ENCODE results near the gene ARF3.

- TF ChIP-seq, protein P1, sequence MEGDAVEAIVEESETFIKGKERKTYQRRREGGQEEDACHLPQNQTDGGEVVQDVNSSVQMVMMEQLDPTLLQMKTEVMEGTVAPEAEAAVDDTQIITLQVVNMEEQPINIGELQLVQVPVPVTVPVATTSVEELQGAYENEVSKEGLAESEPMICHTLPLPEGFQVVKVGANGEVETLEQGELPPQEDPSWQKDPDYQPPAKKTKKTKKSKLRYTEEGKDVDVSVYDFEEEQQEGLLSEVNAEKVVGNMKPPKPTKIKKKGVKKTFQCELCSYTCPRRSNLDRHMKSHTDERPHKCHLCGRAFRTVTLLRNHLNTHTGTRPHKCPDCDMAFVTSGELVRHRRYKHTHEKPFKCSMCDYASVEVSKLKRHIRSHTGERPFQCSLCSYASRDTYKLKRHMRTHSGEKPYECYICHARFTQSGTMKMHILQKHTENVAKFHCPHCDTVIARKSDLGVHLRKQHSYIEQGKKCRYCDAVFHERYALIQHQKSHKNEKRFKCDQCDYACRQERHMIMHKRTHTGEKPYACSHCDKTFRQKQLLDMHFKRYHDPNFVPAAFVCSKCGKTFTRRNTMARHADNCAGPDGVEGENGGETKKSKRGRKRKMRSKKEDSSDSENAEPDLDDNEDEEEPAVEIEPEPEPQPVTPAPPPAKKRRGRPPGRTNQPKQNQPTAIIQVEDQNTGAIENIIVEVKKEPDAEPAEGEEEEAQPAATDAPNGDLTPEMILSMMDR (IDR thresholded peaks at IDR 0.05), result no peak
- no peak for TF ChIP-seq EZH2 (IDR thresholded peaks at IDR 0.05; ENCODE audit: borderline replicate concordance, insufficient read depth, low read depth, low read length, poor library complexity, severe bottlenecking)
These were observed 28.6 kb upstream of the ARF3 start for GRCh38 chr12:48985901-48986300.
